Smooth muscle cell of the brain vasculature (primary cell): ENCODE results near the gene KIF17.
"Not testable (repeated sequence)": the region's sequence is repeated elsewhere in the genome, so short reads cannot be mapped to it uniquely, and the experiment has no call there.

Experiments used
- DNase-seq: peaks from one replicate; pipeline ENCODE4 v3.0.0-alpha.2; 2012; ENCODE audit warnings: low read depth, low spot score

Gene KIF17

DNA sequence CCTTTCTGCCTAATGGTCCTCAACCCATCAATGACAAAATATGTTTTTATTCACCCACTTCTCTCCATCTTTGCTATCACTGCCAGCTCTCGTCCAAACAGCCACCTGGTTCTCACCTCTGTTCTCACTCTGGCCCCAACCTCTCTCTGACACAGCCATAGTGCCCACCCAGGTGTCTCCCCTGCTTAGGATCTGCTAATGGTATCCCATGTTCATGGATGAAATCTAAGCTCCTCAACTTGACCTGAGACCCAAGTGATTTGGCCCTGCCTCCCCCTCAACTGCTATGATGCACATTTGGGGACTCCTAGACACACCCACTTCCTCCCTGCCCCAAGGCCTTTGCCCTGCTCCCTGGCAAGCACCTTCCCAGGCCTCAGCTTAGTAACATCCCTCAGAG lies 25.9 kb downstream of the KIF17 start:
- no peak for DNase-seq

DNA sequence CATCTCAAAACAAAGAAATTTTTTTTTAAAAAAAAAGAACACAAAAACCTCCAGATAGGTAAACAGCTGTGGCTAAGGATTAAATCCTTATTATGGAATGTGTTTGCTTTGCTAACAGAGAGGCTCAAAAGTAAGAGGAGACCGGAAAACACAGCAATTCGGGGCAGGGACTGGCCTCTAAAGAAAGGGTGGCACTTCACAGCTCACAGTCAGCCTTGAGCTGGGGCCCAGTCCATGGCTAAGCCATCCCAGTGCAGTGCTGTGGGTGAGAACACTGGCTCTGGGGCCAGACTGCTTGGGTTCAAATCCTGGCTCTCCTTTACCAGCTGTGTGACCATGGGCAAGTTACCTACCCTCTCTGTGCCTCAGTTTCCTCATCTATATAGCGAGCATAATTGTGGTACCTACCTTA lies 28.2 kb downstream of the KIF17 start:
- DNase-seq: no peak

DNA sequence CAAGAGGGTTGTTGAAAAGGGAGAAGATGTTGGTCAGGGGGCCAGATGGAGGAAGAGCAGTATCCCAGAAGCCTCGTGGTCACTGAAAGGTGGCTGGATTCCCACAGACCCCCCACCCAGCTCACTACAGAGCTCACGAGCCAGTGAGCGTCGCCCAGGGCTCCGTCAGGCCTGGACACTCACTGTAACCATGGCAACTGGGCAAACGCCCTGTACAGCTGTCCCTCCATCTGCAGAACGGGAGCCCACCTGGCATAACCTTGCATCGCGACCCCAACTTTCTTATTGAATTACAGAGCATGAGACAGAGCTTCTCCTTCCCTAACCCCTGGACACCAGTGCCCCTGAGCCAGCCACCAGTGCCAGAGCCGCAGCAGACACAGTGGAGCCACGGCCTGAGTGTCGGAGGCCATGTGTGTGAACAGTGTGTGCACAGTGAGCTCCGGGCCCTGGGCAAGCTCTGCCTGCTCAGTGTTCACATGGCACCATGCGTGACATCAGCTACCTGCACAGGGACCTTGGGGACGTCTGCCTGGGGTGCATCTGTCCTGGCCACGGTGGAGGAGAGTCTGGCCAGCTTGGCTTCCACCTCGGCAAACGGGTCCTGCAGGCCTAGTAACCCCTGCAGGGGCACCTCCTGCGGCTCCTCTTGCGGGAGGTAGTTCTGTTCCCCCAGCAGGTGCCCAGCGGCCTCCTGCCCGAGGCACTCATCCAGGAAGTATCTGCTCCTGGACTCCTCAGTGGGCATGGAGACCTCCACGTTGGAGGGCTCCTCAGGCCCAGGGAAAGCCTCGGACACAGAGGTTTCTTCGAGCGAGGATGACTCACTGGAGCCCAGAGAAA lies 30.7 kb downstream of the KIF17 start:
- no peak for DNase-seq

DNA sequence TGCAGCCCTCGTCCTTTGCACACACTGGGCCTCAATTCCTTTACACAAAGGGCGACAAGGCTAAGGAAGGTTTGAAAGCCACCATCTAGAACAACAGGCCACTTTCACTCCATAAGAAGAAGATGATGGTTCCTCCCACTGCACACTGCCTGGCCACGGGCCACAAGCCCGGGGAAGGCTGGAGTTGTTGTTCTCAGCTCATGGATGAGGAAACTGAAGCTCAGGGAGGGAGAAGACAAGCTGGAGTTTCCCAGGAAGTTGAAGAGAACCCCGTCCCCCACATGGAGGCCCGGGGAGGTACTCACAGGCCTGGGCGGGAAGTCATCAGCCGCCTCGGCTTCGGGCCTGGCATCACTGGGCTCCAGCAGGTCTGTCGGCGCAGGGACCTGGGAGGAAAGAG lies 32.1 kb downstream of the KIF17 start:
- no peak for DNase-seq

DNA sequence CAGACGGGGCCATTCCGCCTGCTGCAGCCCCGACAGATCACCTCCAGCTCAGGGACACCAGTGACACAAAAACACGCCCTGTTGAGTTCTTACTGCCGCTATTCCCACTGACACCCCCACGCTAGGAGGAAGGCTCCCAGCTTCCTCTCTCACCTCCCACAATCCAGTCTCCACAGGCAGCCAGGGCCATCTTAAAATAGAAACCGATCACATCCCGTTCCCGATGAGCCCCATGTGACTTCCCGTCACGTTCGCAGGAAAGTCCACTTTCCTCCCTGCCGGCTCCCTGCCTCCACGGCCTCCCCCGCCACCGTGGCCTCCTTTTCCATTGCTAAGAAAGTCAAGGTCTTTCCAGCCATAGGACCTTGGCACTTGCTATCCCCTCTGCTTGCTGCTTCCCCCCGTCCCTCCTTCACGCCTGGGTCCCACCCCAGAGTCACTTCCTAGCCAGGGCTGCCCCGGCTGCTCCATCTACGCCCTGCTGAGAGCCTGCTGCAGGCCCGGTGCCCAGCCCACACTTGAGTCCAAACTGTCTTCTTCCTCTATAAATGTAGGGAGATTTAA lies 32.6 kb downstream of the KIF17 start:
- DNase-seq: no peak

DNA sequence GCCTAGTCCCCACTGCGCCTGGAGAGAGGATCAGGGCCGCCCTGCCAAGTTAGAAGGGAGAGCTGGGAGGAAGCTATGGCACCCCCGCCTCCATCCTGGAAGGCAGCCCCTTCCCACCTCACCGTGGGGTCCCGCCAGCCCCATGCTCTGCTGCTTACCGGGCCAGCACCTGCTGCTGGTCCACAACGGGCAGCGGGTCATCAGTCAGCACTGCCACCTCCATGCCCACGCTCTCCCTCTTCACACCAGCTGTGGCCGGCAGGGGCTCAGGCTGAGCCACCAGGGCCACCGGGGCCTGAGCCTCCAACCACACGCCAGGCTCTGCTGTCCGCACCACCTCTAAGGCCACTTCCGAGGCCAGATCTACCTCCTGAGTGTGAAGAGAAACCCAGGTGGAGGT lies 33.2 kb downstream of the KIF17 start:
- no peak for DNase-seq

DNA sequence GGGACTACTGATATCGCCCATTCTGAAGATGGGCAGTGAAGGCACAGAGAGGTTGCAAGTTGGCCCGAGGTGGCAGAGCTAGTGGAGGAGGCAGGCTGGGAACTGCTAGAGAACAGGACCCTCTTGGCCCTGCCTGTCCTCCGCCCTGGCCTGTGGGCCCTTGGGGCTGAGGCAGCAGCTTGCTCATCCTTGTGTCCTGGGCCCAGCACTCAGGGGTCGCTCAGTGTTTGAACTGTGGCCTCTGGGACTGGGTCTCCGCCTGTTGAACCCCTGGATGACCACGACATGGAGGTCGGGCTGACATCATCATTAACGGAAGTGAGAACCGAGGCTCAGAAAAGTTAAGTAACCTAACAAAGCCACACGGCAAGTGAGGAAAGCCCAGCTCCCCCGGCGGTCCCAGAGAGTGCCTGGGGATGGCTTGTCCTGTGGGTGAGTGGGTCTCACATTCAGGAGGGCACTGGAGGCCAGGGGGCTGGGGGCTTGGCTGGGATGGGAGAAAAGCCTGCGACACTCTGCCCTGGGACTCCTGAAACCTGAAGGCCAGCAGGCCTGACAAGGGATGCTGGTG lies 33.7 kb downstream of the KIF17 start:
- no peak for DNase-seq

DNA sequence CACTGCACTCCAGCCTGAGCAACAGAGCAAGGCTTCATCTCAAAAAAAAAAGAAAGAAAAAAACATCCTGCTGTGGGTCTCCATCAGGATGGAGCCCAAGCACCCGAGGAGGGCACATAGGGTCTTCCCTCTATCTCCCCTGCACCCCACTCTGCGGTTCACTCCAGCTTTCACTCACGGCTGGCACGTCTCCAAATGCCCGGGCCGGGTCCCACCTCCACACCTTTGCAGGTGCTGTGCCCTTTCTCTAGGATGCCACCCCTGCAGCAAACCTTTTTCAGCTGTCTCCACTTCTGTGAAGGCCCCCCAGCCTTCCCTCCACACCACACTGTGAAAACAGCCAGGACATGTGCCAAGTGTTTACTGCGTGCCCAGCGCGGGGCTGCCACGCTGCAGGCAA lies 34.2 kb downstream of the KIF17 start:
- no peak for DNase-seq

DNA sequence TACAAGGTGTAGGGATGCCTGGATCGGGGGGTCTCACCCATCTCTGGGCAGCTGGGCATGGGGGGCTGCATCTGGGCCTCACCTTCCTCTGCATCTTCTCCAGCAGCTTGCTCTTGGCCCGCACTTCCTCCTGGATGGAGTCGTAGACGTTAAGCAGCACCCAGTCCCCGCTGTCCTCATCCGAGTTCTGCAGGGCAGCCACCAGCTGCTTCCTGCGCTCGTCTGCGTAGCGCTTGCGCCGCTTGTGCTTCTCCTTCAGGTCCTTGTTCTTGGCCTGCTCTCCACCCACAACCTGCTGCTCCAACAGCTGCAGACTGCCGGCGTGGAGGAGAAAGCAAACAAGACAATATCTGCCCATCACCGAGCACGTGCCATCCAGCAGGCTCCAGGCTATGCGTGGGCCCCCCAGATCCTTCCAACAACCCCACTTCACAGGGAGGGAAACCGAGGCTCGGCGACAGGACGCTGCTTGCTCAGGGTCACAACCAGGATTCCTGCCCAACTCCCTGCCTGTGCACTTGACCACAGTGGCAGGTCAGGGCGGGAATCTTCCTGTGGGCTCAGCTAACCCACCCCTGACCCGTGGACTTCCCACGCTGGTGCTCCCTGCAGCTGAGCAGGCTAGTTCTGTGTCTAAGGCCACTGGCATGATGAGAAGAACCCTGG lies 35.1 kb downstream of the KIF17 start:
- no peak for DNase-seq

DNA sequence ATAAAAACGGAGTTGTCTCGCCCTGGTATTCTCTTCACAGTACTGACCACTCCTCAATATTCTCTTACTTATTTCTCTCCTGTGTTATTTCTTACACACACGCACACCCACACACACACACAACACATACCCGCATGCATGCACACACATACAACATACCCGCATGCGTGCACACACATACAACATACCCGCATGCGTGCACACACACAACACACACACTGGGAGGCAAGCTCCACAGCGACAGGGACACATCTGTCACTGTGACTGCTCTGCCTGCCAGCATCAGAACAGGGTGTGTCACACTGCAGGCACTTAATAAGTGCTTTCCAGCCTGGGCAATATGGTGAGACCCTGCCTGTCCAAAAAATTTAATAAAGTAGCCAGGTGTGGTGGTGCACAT lies 35.8 kb downstream of the KIF17 start:
- DNase-seq: no peak

DNA sequence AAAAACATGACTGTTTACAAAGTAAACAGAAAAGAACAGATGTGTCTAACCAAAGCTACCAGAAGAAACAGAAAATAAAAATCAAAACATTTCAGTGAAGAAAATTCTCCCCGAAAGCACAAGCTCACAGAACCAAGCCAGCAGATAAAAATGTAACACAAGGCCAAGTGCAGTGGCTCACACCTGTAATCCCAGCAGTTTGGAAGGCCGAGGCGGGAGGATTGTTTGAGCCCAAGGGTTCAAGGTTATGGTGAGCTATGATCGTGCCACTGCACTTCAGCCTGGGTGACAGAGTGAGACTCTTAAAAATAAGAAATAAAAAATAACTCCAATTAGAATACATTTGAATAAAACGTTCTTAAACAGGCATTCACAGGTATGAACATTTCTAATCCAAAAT lies 37.5 kb downstream of the KIF17 start:
- DNase-seq: no peak

DNA sequence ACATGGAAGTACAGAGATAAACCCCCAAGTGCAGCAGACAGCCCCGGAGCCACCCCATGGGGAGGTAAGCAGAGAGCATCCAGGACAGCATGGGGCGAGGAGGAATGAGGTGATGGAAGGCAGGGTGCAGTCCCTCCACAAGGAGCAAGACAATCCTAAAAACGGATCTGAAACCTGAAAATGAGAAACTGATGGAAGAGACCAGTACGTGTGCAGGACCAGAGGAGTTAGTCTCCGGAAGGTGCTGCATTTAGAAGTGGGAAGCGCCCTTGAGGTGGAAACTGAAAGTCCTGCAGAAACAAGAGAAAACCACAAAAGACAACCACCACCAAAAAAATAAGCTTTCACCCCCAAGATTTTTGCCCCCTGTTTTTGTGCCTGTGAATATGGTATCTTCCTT lies 39.2 kb downstream of the KIF17 start:
- no peak for DNase-seq

DNA sequence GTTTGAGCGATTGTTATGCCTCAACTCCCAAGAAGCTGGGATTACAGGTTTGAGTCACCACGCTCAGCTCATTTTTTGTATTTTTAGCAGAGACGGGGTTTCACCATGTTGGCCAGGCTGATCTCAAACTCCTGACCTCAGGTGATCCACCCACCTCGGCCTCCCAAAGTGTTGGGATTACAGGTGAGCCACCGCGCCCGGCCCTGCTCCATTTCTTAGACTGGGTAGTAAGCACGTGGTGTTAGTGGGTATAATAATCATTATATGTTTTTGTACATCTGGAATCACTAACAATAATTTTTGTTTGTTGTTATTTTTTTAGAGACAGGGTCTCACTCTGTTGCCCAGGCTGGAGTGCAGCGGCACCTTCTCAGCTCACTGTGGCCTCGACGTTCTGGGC lies 44.2 kb downstream of the KIF17 start:
- not testable (repeated sequence) for DNase-seq

DNA sequence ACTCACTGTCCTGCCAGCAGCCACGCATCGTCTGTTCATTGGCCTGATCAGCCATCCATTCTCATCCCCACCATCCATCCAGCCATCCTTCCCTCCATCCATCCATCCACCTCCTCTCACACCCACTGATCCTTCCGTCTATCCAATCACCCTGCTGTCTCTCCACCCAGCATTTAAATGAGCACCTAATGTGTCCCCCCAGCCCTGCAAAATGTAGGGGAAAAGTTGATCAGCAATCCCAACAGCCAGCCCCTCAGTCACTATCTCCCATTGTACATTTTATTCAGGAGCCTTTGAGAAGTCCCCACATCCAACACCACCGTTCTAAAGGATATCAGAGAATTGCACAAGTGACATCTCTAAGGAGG lies 45.6 kb downstream of the KIF17 start:
- no peak for DNase-seq

DNA sequence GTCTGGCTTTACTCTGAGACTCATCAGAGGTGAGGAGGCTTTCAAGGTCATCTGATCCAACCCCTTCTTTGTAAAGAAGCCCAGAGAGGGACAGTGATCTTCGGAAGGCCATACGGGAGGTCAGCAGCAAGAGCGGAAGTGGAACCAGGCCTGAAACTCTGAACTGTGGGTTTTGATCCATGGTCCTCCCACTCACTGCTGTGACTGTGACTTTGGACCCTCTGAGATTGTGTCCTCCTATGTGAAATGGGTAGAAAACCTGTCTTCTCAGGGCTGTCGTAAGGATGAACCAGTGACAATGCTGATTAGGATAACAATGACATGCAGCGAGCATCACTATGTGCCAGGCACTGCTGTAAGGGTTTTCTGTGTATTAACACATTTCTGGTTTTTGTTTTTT lies 46.9 kb downstream of the KIF17 start:
- DNase-seq: no peak

DNA sequence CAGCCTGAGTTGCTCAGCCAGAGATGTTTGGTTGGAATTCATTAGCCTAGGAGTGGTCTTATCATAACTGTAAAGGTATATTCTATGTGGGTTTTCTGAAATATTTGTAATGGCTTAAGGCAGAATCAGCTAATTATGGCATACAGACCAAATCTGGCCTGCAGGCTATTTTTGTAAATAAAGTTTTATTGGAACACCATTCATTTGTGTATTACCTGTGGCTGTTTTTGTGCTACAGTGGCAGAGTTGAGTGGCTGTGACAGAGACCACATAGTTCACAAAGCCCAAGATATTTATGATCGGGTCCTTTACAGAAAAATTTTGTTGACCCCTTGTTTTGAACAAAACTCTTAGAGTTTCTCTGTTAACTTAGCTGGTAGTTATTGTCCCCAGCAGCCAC lies 49.2 kb downstream of the KIF17 start:
- DNase-seq: no peak

DNA sequence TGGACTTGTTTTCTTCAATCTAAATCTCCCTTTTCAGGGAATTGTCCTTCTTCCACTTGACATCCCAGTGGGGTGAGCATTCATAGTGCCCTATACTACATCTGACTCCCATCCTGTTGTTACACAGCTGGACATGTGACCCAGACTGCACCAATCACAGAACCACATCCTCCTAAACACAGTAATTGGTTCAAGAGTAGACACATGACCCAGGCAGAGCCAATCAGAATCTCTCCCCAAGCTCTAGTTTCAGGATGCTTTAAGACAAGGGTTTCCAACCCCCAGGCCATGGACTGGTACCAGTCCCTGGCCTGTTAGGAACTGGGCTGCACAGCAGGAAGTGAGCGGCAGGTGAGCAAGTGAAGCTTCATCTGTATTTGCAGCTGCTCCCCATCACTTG lies 51.0 kb downstream of the KIF17 start:
- no peak for DNase-seq

DNA sequence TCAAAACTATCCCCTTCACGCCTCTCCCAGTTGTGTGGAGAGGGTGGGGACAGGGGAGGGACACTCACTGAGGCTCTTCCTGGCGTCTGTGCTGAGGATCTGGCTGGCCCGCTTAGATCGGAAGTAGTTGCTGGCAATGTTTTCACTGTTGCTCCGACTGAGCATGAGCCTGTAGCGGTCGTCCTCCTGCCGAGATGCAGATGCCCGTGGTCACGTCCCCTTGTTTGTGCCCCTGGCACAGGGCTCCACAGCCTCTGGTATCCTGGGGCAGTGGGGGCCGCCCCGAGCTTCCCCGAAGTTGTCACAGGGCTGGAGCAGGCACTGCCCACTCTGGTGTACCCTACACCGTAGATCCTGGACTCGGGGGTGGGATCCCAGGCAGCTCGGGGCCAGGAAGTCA lies 51.7 kb downstream of the KIF17 start:
- DNase-seq: no peak

DNA sequence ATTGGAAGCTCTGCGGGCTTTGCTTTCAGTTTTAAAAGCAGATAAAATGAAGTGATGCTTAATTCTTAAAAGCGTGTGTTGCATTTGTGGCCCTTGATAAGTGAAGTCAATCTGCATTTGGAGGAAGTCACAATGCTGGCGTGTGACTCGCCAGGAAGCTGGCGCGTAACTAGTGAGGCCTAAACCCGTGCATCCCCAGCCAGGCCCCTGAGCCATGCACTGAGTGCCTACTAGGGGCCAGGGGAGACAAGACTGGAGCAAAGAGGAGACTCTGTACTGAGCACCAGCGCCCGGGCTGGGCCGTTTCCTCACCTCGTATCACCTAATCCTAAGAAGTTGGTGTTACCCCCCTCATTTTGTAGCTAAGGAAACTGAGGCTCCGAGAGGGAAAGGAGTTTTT lies 52.1 kb downstream of the KIF17 start:
- DNase-seq: no peak

DNA sequence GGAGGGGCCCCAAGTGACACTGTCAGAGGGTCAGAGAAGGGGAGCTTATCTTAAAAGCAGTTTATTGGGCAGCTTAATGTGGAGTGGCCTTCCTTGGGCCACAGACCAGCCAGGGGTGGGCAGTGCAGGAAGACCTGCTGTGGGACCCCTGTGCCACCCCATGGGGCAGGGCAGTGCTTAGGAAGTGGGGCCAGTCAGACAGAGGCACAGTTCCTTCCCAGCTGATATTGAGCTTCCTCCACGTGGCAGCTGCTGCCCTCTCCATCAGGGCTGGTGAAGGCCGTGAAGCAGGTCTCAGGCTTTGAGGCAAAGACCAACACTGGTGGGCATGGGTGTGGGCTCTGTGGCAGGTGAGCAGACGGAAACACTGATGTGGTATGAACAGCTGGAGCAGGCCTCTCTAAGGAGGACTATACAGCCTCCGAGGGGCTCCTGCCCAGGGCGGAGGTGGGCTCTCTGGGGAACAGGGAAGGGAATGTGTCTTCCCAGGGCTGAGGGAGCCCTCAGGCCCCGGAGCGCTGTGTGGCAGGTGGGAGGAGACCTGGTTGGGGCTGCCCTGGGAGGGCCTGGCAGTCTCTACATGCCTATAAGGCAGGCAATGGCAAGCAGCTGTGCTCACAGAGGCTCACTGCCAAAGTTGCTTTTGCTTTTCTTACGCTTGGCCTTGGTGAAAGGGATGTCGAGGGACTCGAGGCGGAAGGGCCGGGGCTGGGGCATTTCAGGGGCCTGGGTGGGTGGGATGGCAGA lies 53.7 kb downstream of the KIF17 start:
- no peak for DNase-seq

DNA sequence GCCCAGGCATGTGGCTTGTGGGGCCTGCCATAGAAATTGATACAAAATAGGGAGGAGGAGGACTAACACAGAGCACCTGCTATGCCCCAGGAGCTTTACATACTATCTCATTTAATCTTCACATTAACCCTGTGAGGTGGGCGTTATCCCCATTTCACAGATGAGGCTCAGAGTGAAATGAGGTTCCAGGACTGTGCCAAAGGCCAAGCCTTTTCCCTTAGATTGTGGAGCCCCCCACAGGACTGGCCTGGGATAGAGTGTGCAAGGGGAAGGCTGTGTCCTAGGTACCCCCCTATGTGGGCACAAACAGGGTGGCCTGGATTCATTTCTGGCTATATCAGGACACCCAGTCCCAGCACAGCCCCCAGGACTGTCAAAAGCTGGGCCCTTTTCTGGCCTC lies 54.4 kb downstream of the KIF17 start:
- DNase-seq: no peak

DNA sequence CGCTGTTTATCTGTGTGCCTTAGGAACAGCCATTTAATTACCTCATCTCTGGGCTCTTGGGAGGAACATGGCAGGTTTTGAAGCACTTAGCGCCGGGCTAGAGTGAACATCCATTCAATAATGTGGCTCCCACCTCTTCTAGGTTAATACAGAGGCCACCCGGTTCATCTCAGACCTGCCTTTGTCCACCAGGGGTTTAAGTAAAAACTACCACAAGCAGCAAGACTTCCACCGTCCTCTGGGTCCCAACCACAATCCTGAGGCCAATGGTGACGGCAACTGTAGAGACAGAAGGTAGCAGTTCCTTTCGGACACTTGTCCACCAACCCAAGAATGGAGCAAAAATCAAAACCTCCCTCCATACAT lies 55.7 kb downstream of the KIF17 start:
- DNase-seq: no peak
